ENCODE data around the gene ACKR4. TPM values are rescaled to one million over a fixed set of nuclear protein-coding genes. Genes with fewer than 3 reads are reported as not detected.

The ACKR4 gene
- total and polyA plus RNA-seq, 9 of the 15 experiments (the other 6 are each of a cell fraction or from before 2014, with no cell fraction given): 0.04 to 0.06 TPM; not detected in 7

- TF ChIP-seq, protein P1, sequence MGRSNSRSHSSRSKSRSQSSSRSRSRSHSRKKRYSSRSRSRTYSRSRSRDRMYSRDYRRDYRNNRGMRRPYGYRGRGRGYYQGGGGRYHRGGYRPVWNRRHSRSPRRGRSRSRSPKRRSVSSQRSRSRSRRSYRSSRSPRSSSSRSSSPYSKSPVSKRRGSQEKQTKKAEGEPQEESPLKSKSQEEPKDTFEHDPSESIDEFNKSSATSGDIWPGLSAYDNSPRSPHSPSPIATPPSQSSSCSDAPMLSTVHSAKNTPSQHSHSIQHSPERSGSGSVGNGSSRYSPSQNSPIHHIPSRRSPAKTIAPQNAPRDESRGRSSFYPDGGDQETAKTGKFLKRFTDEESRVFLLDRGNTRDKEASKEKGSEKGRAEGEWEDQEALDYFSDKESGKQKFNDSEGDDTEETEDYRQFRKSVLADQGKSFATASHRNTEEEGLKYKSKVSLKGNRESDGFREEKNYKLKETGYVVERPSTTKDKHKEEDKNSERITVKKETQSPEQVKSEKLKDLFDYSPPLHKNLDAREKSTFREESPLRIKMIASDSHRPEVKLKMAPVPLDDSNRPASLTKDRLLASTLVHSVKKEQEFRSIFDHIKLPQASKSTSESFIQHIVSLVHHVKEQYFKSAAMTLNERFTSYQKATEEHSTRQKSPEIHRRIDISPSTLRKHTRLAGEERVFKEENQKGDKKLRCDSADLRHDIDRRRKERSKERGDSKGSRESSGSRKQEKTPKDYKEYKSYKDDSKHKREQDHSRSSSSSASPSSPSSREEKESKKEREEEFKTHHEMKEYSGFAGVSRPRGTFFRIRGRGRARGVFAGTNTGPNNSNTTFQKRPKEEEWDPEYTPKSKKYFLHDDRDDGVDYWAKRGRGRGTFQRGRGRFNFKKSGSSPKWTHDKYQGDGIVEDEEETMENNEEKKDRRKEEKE (IDR thresholded peaks at IDR 0.05; ENCODE audit: borderline replicate concordance in 1 of 2, control insufficient read depth in 1 of 2, low read depth in 2 of 2, low read length in 1 of 2): no peak
- TF ChIP-seq ZNF282 (CRISPR knock-in tag; IDR thresholded peaks at IDR 0.05) (no peak), ZNF134 (CRISPR knock-in tag; conservative IDR thresholded peaks at IDR 0.05) (no peak), SMAD4 (CRISPR knock-in tag; conservative IDR thresholded peaks at IDR 0.05) (no peak), ZNF239 (CRISPR knock-in tag; IDR thresholded peaks at IDR 0.05) (no peak), FIP1L1 (IDR thresholded peaks at IDR 0.05; ENCODE audit: low read depth, low read length, poor library complexity, severe bottlenecking) (no peak), MCM5 (IDR thresholded peaks at IDR 0.05; ENCODE audit: low read depth) (no peak), KAT2B (IDR thresholded peaks at IDR 0.05; ENCODE audit: low read depth, low read length) (no peak), TFAP4 (CRISPR knock-in tag; IDR thresholded peaks at IDR 0.05; ENCODE audit: borderline replicate concordance) (no peak)
Measured at GRCh38 chr3:132626955-132627354, 29.9 kb downstream of the ACKR4 start (continued).

All from K562 (cell line).